ENCODE results near the gene ABCG2. TPM values are rescaled to one million over a fixed set of nuclear protein-coding genes. Genes with fewer than 3 reads are reported as not detected.
A peak's percentile ranks its signal among the peaks of the same experiment; 100 is the strongest.

The ABCG2 gene
- total RNA-seq, 1 experiment from 2014 or later, result 24.6 TPM

GRCh38 chr4:88191404-88191803 lies 33.0 kb upstream of the ABCG2 start:
- Histone ChIP-seq H3K4me3 (no peak overlapping the region), H3K9me2 (ENCODE audit: insufficient read depth) (no peaks in the 10 kb centered on the region), H3K27me3 (ENCODE audit: insufficient read depth, low read depth) (no peaks in the 10 kb centered on the region), H4K20me1 (ENCODE audit: insufficient read depth) (no peaks in the 10 kb centered on the region), H3K4me1 (replicated peaks; ENCODE audit: insufficient read depth) (peaks cover 10% of the 10 kb centered on the region), H3K4me2 (no peak overlapping the region), H3F3A (ENCODE audit: insufficient read depth, low read depth) (no peaks in the 10 kb centered on the region), H3K27ac (no peak overlapping the region), H3K36me3 (ENCODE audit: low read depth) (no peaks in the 10 kb centered on the region), H3K79me2 (ENCODE audit: low read depth) (no peaks in the 10 kb centered on the region), H2AFZ (no peak overlapping the region), H3K9me3 (ENCODE audit: insufficient read depth, low read depth) (no peaks in the 10 kb centered on the region)
- ChIA-PET POLR2A (ENCODE audit: unreplicated experiment) (interaction anchor here (0.7 kb wide), 1 partner anchor 650 kb away, joined by 8 read pairs; no protein-coding TSS in a partner anchor), CTCF (no interaction called here)
- intact Hi-C loops (cut with micrococcal nuclease; ENCODE audit: unreplicated experiment), result no loop called here
- no TSS peak for BruUV-seq (replicated peaks)
- no peak for DNase-seq
- no peak for TF ChIP-seq CTCF (conservative IDR thresholded peaks at IDR 0.05)
- TF ChIP-seq EZH2 (IDR thresholded peaks at IDR 0.05; ENCODE audit: low read depth), result no peak

- peaks cover 10% of the 10 kb centered on the region for H3K4me1 ChIP-seq (replicated peaks; ENCODE audit: insufficient read depth)
- BruUV-seq (replicated peaks), result no TSS peak
- H3K4me3 ChIP-seq, result no peak overlapping the region
- H3K9me2 ChIP-seq (ENCODE audit: insufficient read depth), result no peaks in the 10 kb centered on the region
- no peaks in the 10 kb centered on the region for H3K9me3 ChIP-seq (ENCODE audit: insufficient read depth, low read depth)
- H2AFZ ChIP-seq, result no peak overlapping the region; the same call in 1 of the 2 replicates
- H3K27me3 ChIP-seq (ENCODE audit: insufficient read depth, low read depth), result no peaks in the 10 kb centered on the region
- CTCF ChIA-PET, result no interaction called here
- H4K20me1 ChIP-seq (ENCODE audit: insufficient read depth), result no peaks in the 10 kb centered on the region
- no peaks in the 10 kb centered on the region for H3K36me3 ChIP-seq (ENCODE audit: low read depth)
- no peaks in the 10 kb centered on the region for H3K79me2 ChIP-seq (ENCODE audit: low read depth)
- DNase-seq, result no peak
- TF ChIP-seq CTCF (conservative IDR thresholded peaks at IDR 0.05) (no peak), EZH2 (IDR thresholded peaks at IDR 0.05; ENCODE audit: low read depth) (no peak)
- intact Hi-C loops (cut with micrococcal nuclease; ENCODE audit: unreplicated experiment), result no loop called here
- peak overlapping the region; percentile 50 for H3K27ac ChIP-seq
- H3F3A ChIP-seq (ENCODE audit: insufficient read depth, low read depth), result no peaks in the 10 kb centered on the region
- peak overlapping the region; percentile 34; the same call in 1 of the 2 replicates for H3K4me2 ChIP-seq
- POLR2A ChIA-PET (ENCODE audit: unreplicated experiment), result no interaction called here
Observed at GRCh38 chr4:88189881-88190585, 31.6 kb upstream of the ABCG2 start.

GRCh38 chr4:88189418-88189738 lies 30.9 kb upstream of the ABCG2 start:
- no peaks in the 10 kb centered on the region for H3K36me3 ChIP-seq (ENCODE audit: low read depth)
- TF ChIP-seq EZH2 (IDR thresholded peaks at IDR 0.05; ENCODE audit: low read depth), result no peak
- TF ChIP-seq CTCF (conservative IDR thresholded peaks at IDR 0.05), result no peak
- H3K27ac ChIP-seq, result no peak overlapping the region
- ChIA-PET CTCF (no interaction called here), POLR2A (ENCODE audit: unreplicated experiment) (no interaction called here)
- no peaks in the 10 kb centered on the region for H3K79me2 ChIP-seq (ENCODE audit: low read depth)
- no peak overlapping the region for H2AFZ ChIP-seq
- no peak overlapping the region for H3K4me2 ChIP-seq
- intact Hi-C loops (cut with micrococcal nuclease; ENCODE audit: unreplicated experiment), result no loop called here
- no TSS peak for BruUV-seq (replicated peaks)
- H3F3A ChIP-seq (ENCODE audit: insufficient read depth, low read depth), result no peaks in the 10 kb centered on the region
- H3K4me1 ChIP-seq (replicated peaks; ENCODE audit: insufficient read depth), result peaks cover 10% of the 10 kb centered on the region
- no peak overlapping the region for H3K4me3 ChIP-seq
- no peaks in the 10 kb centered on the region for H4K20me1 ChIP-seq (ENCODE audit: insufficient read depth)
- no peaks in the 10 kb centered on the region for H3K27me3 ChIP-seq (ENCODE audit: insufficient read depth, low read depth)
- DNase-seq, result no peak
- no peaks in the 10 kb centered on the region for H3K9me3 ChIP-seq (ENCODE audit: insufficient read depth, low read depth)
- H3K9me2 ChIP-seq (ENCODE audit: insufficient read depth), result no peaks in the 10 kb centered on the region

Measured in PC-9 (cell line).